ENCODE results near the gene MORC1.
"Not testable (repeated sequence)": the region's sequence is repeated elsewhere in the genome, so short reads cannot be mapped to it uniquely, and the experiment has no call there.

Gene MORC1

GRCh38 chr3:109117939-109118338 is at the start of gene MORC1:
MORC1 (minus strand) TSS chr3:109118134; CDS start chr3:109118059, 75 bp downstream.
- DNase-seq (ENCODE audit: low read depth, low spot score): no peak

GRCh38 chr3:109165905-109166304 is 48.0 kb upstream of the MORC1 start:
- DNase-seq (ENCODE audit: low read depth, low spot score): no peak

- DNase-seq (ENCODE audit: low read depth, low spot score): no peak
These were observed 43.7 kb upstream of the MORC1 start for GRCh38 chr3:109161487-109162123.

GRCh38 chr3:109155828-109156227 is 37.9 kb upstream of the MORC1 start:
- no peak for DNase-seq (ENCODE audit: low read depth, low spot score)

- no peak for DNase-seq (ENCODE audit: low read depth, low spot score)
These were observed 37.0 kb upstream of the MORC1 start for GRCh38 chr3:109154979-109155378.

- DNase-seq (ENCODE audit: low read depth, low spot score): no peak
These were observed 34.4 kb upstream of the MORC1 start for GRCh38 chr3:109152320-109152719.

- no peak for DNase-seq (ENCODE audit: low read depth, low spot score)
These were observed 31.1 kb upstream of the MORC1 start for GRCh38 chr3:109149078-109149477.

GRCh38 chr3:109143646-109144045 is 25.7 kb upstream of the MORC1 start:
- no peak for DNase-seq (ENCODE audit: low read depth, low spot score)

GRCh38 chr3:109140318-109140717 is 22.4 kb upstream of the MORC1 start:
- DNase-seq (ENCODE audit: low read depth, low spot score): no peak

- no peak for DNase-seq (ENCODE audit: low read depth, low spot score)
These were observed 19.8 kb upstream of the MORC1 start for GRCh38 chr3:109137761-109138160.

- DNase-seq (ENCODE audit: low read depth, low spot score): no peak
These were observed 18.6 kb upstream of the MORC1 start, which contains the start of gene C3orf85 for GRCh38 chr3:109136523-109136922. C3orf85 (plus strand) TSS chr3:109136719; CDS start chr3:109136848, 129 bp downstream.

- not testable (repeated sequence) for DNase-seq (ENCODE audit: low read depth, low spot score)
These were observed 15.5 kb upstream of the MORC1 start for GRCh38 chr3:109133474-109133816.

GRCh38 chr3:109132801-109133473 is 15.0 kb upstream of the MORC1 start:
- DNase-seq (ENCODE audit: low read depth, low spot score): no peak

GRCh38 chr3:109131276-109131675 is 13.3 kb upstream of the MORC1 start:
- no peak for DNase-seq (ENCODE audit: low read depth, low spot score)

GRCh38 chr3:109127553-109127952 is 9.6 kb upstream of the MORC1 start:
- DNase-seq (ENCODE audit: low read depth, low spot score): no peak

- DNase-seq (ENCODE audit: low read depth, low spot score): no peak
These were observed 8.0 kb upstream of the MORC1 start for GRCh38 chr3:109125902-109126301.

GRCh38 chr3:109122690-109123089 is 4.8 kb upstream of the MORC1 start:
- no peak for DNase-seq (ENCODE audit: low read depth, low spot score)

GRCh38 chr3:109118584-109118983 is 650 bp upstream of the MORC1 start:
- DNase-seq (ENCODE audit: low read depth, low spot score): no peak

GRCh38 chr3:109116031-109116430 is 1.9 kb downstream of the MORC1 start:
- no peak for DNase-seq (ENCODE audit: low read depth, low spot score)

- DNase-seq (ENCODE audit: low read depth, low spot score): no peak
These were observed 2.5 kb downstream of the MORC1 start for GRCh38 chr3:109115451-109115850.

GRCh38 chr3:109114746-109115145 is 3.2 kb downstream of the MORC1 start:
- DNase-seq (ENCODE audit: low read depth, low spot score): no peak

- DNase-seq (ENCODE audit: low read depth, low spot score): no peak
These were observed 4.8 kb downstream of the MORC1 start for GRCh38 chr3:109112946-109113760.

GRCh38 chr3:109109574-109109973 is 8.4 kb downstream of the MORC1 start:
- DNase-seq (ENCODE audit: low read depth, low spot score): no peak
